Astrocyte (in vitro differentiated cells and primary cell): ENCODE measurements around the gene PDS5B.

Source experiments
- CTCF ChIP-seq: IDR thresholded peaks from 2 replicates; pipeline ENCODE4 v1.5.1; 2011; ENCODE audit warnings: low read depth, mild to moderate bottlenecking, inconsistent platforms, low read length, moderate library complexity; ENCODE audit not compliant: insufficient read depth
- EZH2 ChIP-seq: IDR thresholded peaks from 2 replicates; pipeline ENCODE4 v1.6.1; 2012; ENCODE audit warnings: mild to moderate bottlenecking, low read length, inconsistent platforms; ENCODE audit not compliant: insufficient read depth

- TF ChIP-seq CTCF: no peak
- no peak for TF ChIP-seq EZH2
Observed at GRCh38 chr13:32590266-32590665, 4.0 kb downstream of the PDS5B start.
